ENCODE data around the gene VAC14.
"Not testable (repeated sequence)": the region's sequence is repeated elsewhere in the genome, so short reads cannot be mapped to it uniquely, and the experiment has no call there.

The VAC14 gene

DNA sequence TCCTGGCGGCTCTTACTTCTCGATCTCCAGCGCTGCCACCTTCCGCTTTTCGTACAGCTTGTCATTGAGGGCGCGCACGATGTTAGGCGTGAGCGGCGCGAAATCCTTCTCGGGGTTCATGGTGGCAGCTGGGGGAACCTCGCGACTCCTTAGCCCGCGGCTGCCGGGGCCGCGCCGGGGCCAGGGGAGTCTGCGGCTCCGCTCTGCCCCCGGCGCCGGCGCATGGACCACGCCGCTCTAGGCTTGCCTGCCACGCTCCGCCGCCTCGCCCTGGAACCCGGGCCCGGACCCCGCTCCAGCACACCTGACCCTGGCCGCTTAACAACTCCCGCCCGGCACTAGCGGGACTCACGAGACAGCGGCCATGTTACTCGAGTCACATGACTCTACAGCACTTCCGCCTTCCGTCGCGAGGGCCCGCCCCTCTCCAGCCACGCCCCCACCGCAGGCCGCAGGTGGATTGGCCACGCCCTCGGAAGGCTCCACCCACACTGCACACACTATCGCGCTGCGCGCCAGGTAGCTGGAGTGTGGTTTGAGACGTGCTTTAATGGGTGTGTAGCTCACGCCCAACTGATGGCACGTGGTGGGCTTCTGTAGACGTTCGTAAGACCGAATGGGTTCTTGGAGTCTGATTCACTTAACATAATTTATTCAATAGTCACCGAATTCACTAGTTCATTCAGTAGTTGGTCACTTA lies at the start of gene VAC14:
Gene VAC14, minus strand, starts transcription at position 378 of the 700 bp plus-strand sequence. Its CDS starts 258 bp downstream, at position 120.
- peak; percentile 97 for DNase-seq (ENCODE audit: low spot score)

DNA sequence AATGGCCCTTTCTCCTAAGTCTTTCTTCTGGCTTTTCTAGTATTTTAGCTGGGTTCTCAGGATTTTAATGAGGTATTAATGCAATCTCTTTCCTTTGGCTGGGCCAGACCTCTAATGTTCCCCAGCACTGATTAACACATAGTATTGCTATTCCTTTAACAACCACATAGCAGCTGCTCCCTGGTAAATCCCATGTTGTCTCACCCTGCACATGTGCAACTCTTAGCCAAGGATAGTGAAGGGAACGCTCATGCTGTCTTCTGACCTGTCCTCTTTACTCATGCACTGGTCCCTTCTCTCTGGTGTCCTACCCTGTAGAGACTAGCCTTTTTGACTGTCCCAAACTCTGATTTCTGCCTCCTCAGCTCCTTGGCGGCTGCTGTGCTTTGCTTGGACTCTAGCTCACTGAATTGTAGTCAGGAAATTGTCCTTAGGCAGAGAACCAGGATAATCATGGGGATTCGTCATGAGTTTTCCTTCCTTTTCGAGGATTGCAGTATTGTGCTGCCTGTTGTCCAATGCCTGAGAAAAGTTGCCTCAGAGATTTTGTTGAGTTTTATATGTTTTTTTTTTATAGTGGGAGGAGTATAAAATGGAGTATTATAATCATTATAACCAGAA lies 22.6 kb upstream of the VAC14 start:
- DNase-seq (ENCODE audit: low spot score) = not testable (repeated sequence)

DNA sequence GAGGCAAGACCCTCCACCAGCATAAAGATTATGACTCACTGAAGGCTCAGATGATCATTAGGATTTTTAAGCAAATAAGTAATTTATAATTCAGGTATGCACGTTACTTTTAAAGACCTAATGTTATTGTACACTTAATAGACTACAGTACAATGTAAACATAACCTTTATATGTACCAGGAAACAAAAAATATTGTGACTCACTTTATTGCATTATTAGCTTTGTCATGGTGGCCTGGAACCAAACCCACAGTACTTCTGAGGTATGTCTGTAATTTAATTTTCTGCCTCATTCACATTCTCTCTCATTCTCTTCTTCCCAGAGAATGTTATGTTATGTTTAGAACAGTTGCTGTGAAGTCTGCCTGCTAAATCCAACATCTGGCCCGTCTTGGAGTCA lies 21.8 kb upstream of the VAC14 start:
- not testable (repeated sequence) for DNase-seq (ENCODE audit: low spot score)

DNA sequence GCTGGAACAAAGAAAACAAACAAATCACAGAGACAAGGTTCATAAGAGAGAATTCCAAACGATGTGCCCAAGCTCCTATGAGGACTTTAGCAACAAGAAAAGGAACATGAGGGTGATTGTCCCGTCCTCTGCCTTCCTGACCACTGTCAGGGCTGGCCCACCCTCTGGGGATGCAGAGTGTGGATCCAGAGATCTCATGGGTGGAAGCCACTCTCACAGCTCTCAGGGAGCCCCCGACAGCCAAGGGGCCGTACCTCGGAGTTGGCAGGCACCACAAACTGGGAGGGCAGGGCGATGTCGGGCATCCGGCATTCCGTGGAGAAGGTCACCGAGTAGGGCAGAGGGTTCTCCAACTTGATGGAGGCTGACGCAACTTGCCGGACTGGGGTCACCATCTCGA lies 17.1 kb upstream of the VAC14 start:
- DNase-seq (ENCODE audit: low spot score) = not testable (repeated sequence)

DNA sequence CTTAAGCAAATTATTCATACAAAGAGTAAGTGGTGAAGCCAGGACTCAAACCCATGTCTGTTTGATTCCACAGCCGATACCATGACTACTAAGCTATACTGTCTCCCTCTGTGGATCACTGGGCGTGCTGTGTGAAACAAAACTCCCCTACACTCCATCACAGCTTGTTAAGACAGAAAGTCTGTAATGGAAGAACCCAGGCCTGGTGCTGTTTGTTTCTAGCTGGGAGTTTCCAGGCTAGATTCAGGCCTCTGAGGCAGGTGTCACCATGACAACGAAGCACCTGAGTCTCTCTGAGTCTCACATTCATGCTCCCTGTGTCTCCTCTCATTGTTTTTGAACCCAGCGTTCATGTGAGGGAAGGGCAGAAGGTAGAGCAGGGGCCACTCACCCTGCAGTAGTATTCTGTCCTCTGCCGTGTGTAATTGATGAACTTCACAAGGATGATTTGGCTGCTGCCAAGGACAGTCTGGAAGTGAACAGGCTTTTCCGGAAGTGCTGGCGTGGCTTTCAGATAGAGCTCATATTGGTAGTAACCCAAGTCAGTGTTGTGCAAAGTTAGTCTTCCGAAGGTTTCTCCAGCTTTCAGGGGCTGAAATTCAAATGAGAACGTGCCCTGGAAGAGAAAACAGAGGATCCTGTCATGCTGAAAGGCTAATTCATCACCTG lies 8.6 kb upstream of the VAC14 start:
- DNase-seq (ENCODE audit: low spot score) = no peak

DNA sequence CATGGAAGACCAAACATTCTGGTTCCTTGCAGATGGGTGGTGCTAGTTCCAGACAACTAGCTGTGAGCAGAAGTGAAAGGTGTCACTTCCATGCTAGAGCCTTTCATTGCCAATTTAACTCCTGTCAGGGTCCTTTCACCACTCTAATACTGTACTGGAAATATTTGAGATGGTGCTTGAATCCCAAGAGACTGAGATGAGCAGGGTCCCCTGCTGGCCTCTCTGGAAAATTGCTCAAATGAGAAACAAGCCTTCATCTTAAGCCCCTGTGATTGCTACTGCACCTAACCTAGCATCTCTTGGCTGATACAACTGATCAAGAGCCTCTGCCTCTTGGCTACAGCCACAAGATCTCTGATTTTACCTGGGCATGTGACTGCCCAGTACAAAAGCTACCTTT lies 7.4 kb upstream of the VAC14 start:
- DNase-seq (ENCODE audit: low spot score) = no peak

DNA sequence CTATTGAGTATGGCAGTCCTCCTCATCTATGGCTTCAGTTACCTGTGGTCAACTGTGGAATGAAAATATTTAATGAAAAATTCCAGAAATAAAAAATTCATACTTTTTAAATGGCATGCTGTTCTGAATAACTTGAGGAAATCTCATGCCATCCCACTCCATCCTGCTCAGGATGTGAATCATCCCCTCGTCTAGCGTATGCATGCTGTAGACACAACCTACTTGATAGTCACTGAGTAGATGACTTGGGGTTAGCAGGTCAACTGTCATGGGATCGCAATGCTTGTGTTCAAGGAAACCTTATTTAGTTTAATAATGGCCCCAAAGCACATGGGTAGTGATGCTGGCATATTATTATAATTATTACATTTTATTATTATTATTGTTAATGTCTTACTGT lies 4.8 kb upstream of the VAC14 start:
- DNase-seq (ENCODE audit: low spot score) = no peak

DNA sequence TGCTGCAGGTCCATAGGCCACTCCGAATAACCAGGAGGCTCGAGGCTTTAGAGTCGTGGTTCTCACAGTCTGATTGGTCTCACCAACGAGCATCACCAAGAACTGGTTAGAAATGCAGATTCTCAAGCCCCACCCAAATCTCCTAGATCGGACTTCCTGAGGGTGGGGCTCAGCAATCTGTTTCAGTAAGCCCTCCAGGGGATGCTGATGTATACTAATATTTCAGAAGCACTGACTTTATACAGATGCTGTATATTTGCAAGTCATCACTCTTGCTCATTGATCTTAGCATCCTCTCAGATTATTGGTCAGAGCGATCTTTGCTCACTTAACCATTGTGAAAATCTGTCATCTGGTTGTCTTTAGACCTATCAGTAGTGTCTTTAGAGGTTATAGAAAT lies 4.4 kb upstream of the VAC14 start:
- no peak for DNase-seq (ENCODE audit: low spot score)

DNA sequence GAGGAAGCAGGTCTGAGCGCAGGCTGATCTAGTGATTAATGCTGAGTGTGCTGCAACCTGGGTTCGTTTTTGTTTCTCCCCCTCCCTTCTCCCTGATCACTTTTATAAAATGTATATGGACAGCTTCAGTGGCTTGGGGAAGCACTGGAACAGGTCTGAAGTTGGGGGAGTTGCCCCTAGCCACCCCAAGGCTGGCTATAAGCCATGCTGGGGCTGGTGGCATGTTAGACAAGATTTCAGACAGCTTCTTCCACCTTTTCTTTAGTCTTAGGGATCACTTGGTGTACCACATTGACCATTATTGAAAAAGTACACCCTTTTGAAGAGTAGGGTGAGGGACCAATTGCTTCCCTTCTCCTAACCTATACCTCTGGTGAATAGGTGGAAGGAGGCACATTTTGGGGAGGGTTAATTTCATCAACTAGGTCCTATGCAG lies 3.8 kb upstream of the VAC14 start:
- no peak for DNase-seq (ENCODE audit: low spot score)

DNA sequence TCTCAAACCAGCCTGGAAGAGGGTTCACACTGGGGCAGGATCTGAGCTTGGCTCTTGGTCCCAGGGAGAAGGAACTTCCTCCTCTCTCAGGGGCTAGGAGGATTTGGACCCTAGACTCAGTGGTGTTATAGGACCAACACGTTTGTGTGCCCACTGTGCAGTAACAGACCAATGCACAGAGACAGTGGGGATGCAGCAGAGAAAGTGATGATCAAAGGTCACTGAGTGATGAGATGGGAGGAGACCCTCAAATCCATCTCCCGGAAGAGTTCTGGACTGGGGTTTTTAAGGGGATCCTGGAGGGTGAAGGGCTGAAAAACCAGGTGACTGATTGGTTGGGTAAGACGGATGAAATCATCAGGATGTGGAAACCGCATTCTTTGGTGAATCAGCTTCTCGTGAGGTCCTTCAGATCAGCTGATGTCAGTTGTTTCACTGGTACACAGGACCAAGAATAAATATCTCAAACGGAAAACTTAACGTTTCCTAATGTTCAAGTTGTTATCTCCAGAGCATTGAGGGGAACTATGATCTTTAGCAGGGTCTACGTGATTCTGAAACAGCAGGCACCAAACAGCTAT lies 3.3 kb upstream of the VAC14 start:
- DNase-seq (ENCODE audit: low spot score) = no peak

DNA sequence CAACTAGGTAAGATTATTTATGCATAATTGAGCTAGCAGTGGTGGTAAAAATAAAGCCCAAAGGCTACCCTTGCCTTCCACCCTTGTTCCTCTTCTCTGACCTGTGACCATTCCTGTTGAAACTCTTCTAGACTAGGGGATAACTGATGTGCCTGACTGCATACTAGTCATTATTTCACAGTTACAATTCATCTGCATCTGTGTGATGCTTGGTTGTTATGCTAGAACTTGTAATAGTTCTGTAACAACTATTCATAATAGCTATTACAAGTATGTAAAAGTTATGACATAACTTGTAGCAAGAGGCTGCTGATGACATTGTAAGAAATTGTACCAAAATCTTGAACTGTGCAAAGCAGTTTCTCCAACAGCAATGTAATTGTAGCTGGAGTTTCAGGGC lies 2.4 kb upstream of the VAC14 start:
- DNase-seq (ENCODE audit: low spot score) = no peak

DNA sequence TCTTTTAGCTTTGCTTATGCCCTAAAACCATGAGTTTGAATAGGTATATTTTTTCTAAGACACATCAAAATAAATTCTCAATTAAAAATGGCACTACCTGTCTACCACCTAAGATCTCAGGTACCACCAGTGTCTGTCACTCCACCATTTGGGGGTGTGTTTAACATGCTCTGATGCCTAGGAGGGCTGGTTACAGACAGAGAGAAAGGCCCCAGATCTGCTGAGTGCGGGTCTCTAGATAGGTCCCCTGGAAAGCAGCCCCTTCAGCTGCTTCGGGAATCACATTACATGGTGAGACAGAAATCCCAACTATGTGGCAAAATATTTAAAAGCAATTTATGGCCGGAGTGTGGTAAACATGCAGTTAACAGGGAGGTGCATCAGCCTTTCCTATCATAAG lies 653 bp upstream of the VAC14 start:
- DNase-seq (ENCODE audit: low spot score) = no peak

DNA sequence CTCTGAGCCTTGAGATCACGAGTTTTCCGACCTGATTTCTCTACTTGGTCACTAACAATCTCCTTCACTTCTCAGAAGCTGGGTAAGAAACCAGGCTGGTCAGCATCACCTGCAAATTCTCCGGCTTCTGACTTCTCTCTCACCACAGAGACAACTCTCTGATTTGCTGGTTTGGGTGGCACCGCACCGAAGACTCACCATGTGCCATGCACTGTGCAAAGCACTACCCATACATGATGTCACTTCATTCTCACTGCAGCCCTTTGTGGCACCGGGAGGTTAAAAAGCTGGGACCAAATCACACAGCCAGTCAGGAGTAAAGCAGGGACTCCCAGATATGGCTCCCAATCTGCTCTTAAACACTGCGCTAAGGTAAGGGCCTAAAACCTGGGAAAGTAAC lies 647 bp downstream of the VAC14 start:
- DNase-seq (ENCODE audit: low spot score) = no peak

DNA sequence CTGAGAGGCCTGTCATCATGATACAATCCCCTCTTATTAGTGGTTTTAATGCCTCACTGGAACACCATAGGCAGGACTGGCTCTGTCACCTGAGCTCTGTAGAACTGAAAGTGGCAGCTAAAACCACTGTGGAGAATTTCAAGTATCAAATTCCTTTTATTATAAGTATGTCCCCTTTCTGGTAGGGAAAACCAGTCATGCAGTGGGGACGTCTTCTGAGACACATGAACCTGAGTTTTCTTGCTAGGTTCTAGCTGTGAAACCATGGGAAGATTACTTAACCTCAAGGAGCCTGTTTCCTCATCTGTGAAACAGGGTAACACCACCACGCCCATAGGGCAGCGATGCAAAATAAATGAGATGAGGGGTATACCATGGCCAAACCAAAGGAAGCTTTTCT lies 4.7 kb downstream of the VAC14 start:
- no peak for DNase-seq (ENCODE audit: low spot score)

DNA sequence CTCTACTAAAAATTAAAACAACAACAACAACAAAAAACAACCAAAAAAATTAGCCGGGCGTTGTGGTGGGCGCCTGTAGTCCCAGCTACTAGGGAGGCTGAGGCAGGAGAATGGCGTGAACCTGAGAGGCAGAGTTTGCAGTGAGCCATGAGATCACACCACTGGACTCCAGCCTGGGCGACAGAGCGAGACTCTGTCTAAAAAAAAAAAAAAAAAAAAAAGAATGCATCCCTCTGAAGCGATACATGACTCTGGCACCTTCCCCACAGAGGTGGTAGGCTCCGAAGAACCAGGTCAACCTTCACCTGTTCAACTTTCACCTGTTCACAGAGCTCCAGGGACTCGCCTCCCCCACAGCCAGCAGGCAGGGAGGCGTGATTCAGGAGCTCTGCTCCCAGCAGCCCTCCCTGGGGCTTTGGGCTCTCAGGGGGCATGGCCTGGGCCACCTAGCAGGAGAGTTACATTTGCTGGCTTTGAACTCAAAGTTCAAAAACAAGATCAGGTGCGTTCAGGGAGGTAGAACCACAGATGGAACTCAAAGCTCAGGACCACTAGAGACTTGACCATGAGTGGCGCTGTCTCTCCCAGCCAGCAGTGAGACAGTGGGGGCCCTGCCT lies 5.6 kb downstream of the VAC14 start:
- no peak for DNase-seq (ENCODE audit: low spot score)

DNA sequence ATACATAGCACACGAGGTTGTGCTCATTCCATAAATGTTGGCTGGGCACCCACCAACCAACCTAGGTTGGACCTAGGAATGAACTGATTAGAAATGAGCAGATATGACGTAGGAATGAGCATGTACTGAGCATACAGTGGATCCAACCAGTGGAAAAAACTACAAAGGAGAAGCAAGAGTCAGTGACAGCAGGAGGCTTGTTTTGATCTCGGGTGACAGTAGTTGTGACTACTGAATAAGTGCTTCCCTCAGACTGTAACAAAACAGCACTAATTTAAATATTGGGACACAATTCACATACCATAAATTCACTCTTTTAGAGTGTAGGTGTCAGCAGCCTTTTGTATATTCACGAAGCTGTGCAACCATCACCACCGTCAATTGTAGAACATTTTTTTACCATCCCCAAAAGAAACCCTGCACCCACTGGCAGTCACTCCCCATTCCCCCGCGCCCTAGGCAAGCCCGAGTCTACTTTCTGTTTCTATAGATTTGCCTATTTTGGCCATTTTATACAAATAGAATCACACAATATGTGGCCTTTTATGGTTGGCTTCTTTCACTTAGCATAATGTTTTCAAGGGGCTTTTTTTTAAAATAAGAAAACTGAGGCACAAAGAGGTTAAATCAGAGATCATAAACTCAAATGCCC lies 7.0 kb downstream of the VAC14 start:
- no peak for DNase-seq (ENCODE audit: low spot score)

DNA sequence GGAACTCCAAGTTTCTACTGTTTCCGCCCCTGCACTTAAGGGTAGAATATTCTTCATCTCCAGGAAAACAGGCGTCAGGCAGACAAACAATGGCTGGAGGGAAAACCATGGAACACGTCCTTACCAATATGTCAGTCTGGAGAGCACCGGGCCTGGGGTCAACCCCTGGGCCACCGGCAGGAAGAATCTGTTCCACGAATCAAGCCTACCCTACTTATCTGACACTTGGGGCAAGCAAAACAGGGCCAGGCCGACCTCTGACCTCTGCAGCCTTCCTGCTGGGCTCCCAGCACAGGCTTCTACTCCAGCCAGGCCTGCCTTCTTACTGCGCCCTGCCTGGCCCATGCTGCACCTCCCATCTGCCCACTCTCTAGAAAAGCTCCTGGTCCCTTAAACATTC lies 10.1 kb downstream of the VAC14 start:
- DNase-seq (ENCODE audit: low spot score) = no peak

DNA sequence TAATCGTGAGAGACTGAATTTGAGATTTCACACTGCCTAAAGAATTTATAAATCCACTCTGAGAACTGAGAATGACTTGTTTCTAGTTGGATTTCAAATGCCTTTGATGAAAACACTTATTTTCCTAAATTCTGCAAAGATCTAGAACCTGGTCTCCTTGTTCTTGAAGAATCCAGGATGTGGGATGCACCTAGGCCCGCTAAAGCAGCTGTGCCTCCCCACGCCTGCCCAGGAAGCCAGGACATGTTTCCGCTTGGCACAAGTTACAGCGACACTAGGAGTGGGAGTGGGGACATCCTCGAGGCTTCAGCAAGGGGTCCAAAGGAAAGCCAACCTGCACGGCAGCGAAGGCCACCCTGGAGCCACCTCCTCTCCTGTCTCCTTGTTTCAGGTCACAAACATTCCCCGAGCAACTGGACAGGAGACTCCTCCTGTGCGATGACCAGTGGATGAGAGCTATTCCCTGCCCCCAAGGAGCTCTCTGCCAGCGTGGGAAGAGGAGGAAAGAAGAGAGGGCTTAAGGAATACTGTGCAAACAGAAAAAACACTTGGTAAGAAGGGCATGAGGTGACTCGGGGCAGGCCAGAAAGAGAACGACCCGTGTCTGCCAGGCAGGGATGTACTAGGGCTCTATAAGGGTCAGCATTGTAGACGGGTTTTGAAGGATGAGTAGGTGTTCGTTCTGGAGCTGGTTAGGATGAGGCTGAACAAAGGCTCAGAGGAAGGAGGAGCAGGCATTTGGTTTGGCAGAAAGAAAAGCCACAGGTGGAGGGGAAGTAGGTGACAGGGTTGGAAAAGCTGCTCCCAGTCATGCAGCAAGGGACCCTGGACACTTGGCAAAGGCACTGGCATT lies 11.1 kb downstream of the VAC14 start:
- no peak for DNase-seq (ENCODE audit: low spot score)

DNA sequence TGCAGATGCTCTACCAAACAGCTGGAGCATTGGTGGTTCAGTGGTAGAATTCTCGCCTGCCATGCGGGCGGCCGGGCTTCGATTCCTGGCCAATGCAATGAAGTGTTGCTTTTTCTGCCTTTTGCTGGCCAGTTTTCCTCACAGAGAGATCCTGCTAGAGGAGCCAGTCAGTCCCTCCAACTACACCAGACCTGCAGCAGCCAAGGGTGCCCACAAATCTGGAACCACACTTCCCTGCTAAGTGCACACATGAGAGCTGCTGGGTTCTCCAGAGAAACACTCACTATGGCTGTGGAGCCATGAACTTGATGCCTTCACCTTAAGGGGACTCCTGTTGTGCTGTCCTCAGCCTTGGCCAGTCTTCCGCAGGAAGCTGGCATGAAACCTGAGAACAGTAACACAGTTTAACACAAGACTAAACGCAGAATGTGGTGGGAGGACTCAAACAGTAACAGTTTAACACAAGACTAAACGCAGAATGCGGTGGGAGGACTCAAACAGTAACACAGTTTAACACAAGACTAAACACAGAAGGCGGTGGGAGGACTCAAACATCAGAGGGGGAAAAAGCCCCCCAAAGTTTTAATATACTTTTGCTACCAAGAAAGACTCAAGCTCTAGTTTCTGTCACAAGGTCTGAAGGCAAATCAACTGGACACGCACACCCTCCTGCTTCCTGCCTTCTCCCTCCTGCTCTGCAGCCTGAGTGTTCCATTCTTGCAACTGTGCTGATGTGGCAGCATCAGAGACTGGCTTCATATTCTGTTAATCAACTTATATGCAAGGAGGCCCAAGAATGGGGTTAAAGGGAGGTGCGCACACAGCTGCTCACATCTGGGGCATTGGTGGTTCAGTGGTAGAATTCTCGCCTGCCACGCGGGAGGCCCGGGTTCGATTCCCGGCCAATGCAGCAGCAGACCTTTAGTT lies 12.0 kb downstream of the VAC14 start:
- no peak for DNase-seq (ENCODE audit: low spot score)
